IPS DF 19.7 (cell line): Measurements from ENCODE around the gene SNN.

Experiments used
- DNase-seq: peaks from one replicate; pipeline ENCODE4 v3.0.0-alpha.2; 2013; ENCODE audit warnings: low read depth, low spot score

The SNN gene

DNA sequence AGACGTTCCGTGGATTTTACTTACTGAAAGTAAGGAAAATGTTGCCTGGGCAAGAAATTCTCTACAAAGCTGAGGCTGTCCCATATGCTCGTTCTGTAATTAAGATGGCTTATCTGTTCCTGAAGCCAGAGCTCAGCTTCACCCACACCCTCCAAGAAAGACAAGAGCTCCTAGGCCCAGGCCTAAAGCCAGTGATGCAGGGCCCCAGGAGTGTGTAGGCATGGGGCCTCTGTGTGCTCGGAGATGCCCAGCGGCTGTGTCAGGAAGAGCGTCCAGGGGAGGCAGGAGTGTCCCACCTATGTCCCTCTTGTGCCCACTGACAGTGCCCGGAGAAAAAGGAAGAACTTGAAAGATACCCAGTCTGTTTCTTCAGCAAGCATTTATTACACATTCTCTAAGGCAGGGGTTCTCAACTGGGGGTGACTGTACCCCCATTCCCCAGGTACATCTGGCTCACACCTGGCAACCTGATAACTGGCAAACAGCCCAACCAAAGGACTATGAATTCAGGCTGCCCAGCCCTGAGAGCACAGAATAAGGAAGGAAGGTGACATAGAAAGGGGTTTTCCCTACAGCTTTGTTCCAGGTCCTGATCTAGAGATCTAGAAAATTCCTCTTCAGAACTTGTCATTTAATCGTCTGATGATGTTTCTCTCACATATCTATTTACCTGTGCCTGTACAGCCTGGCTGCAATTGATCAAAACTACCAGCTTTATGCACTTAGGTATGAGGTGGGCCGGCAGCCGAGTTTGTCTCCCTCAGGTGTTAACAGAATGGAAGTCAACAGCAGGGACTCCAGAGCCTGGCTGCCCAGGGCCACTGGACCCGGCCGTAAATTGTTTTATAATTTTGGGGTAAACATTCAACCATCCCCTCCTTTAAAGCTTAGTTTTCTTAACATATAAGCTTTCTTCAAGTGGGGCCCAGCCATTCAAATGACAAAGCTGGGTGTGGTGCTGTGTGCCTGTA lies 12.0 kb downstream of the SNN start:
- DNase-seq: no peak

DNA sequence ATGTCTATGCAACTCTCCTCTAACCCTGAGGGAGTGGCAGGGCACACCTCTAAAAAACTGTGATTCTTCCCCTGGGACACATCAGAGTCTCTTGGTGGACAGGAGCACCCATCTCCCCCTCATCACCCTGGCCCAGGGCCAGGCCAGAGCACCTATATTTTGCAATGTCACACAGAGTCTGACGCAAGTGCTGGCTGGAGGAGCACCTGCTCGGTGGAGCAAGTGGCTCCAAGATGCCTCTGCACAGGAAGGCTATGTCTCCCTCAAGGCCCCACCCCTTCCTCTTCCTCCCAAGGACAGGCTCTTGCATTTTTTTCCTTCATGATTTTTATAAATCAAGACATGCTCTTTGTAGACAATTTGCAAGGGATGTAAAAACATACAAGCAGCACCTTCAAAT lies 13.3 kb downstream of the SNN start:
- DNase-seq: no peak

DNA sequence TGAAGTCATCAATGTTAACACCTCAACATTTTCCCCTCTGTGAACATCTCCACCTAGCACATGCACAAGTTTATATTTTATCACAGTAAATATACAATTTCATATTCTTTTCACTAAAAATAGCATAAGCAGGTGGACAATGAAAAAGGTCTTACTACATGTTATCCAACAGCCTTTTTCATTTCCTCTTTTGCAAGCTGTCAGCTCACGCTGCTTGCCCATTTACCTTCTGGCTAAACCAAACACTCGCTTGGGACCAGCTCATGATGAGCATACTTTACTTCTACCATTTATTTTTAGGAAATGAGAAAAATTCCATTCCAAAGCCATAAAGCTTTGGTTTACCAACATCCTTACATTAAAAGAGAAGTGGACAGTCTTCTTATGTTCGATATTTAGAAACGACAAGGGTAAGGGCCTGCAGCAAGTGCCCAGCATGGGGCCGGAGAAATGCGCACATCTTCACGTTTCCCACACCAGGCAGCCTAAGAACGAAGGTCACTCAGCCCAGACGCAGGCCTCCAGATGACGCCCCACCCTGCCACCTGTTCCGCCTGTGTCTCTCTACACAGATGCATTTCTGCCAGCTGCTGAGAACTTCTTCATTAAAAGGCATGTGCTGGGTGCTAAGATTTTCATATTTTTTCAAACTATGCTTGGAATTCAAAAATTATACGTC lies 13.9 kb downstream of the SNN start:
- DNase-seq: no peak

GRCh38 chr16:11682655-11683096 lies 14.4 kb downstream of the SNN start:
- no peak for DNase-seq

- DNase-seq: no peak
These were observed 14.9 kb downstream of the SNN start for GRCh38 chr16:11683145-11683544.

- DNase-seq: no peak
These were observed 16.2 kb downstream of the SNN start for GRCh38 chr16:11684231-11685025.

GRCh38 chr16:11685844-11686618 lies 17.8 kb downstream of the SNN start:
- no peak for DNase-seq

- no peak for DNase-seq
These were observed 18.6 kb downstream of the SNN start for GRCh38 chr16:11686713-11687380.

GRCh38 chr16:11687601-11688519 lies 19.6 kb downstream of the SNN start:
- DNase-seq: no peak

- no peak for DNase-seq
These were observed 20.2 kb downstream of the SNN start for GRCh38 chr16:11688520-11688886.

DNA sequence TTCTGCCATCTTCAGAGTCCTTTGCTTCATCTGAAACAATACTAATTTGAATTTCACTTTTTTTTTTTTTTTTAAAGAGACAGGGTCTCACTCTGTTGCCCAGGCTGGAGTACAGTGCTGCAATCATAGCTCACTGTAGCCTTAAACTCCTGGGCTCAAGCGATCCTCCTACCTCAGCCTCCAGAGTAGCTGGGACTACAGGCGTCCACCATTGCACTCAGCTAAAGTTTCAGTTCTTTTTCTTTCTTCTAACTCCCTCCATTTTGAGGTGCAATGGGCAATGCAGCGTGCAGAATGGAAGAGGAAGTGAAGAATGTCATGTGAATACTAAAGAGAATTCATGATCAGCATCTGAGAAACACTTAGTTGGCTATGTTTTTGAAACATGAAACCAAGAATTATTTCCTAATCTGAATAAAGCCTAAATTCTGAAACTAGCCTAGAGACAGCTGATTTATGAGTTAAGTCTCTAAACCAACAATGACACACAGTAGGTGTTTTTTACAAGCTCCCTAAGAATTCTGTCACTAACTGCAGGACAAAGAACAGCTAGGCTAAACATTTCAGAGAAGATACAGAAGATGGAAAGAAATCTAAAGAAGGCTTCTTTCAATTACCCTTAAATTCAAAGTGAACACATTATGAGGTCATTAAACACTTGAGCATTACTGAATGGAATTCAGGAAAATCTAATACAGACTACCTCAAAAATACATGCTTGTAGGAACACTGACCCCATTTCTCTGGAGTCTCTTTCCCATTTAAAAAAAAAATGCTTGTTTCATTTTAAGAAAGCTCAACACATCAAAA lies 21.0 kb downstream of the SNN start:
- DNase-seq: no peak

DNA sequence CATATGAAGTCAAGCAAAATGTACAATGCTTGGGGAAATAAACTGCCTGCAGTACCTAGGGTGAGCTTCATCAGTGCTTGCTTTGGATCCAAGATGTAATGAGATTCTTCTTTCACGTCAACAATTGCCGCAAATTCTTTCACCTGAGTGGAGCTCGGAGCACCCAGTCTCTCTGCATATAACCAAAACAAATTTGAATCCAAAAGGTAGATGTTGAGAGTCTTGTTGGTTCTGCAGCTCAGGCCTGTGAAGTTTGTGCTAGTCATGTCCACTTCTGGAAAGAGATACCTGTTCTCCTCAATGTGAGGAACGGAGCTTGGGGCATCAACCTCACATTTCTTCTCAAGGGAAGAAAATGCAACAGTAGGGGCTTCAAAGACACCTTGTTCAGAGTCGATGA lies 23.0 kb downstream of the SNN start:
- no peak for DNase-seq

DNA sequence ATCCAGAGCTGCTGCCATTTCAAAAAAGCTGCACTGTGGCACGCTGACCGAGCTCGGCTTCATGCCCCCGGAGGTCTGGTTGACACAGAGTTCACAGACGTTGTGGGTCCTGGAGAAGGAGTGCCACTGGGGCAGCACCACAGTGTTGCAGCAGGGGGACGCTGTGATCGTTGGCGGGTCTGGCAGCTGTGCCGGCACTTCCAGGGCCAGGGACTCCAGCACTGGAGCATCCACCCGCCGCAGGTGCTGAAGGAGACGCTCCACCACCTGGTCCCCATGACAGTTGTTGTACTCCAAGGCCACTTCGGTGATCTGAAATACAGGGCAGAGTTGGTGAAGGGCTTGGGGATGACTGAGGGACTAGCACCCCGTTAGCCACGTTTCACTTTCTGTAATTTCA lies 23.5 kb downstream of the SNN start:
- DNase-seq: no peak

- DNase-seq: no peak
These were observed 23.9 kb downstream of the SNN start for GRCh38 chr16:11692171-11692570.

GRCh38 chr16:11692651-11693050 lies 24.4 kb downstream of the SNN start:
- no peak for DNase-seq

DNA sequence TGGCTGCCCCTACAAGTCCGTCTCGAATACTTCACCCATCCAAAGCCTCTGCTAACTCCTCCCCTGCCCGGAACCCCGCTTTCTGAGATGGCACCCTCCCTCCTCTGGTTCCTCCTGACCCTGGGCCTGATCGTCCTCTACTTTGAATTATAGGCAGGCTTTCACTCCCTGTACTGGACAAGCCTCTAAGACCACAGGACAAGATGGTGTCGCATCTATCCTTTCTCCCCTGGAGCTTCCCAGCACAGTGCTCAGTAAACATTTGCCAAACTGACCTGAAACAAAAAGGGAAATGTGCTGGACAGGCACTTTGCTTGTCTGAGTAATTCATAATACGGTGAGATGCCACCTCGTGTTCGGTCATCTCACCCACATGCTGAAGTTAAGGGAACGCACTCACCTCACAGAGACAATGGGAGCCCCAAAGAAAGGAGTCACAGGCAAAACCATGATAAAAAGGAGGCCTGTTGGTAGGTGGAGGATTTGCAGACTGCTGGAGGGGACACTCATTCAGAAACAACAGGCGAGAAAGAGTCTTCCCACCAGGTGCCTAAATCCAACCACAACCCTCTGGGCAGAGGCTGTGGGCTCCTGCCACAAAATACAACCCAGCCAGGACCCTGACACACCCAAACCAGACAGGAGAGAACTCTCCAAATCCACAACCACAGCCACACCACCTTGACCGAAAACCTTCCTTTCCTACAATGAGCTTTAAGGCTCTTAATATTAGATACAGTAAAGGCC lies 28.2 kb downstream of the SNN start:
- no peak for DNase-seq

DNA sequence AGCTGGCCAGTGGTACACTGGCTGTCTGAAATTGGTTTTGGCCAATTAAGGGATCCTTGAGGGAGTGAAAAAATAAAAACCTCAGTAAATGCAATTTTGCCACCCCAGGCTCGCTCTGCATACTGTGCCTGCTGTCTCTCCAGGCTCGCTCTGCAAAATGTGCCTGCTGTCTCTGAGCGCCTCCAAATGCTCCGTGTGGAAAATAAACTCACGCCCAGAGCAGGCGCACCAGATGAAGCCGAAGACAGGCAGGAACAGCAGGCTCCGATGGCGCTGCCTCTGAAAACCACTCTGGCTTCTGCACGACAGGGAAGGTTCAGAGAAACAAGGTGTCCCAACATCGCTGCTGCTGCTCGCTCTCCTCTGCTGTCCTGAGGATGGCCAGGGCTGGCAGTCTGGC lies 29.1 kb downstream of the SNN start:
- no peak for DNase-seq

- DNase-seq: no peak
These were observed 30.0 kb downstream of the SNN start for GRCh38 chr16:11698271-11698689.
